Thyroid gland (tissue), 4 donors: ENCODE data around the gene HK3.

Experiments
- POLR2A ChIP-seq, 2 donors: fragments of 450-650 bp; IDR thresholded peaks; one replicate each; pipeline ENCODE4 v1.6.1; 2017; ENCODE audit warnings: antibody characterized with exemption in 2 of 2, mild to moderate bottlenecking in 2 of 2, moderate library complexity in 1 of 2
- TF ChIP-seq, protein P1 (sequence below), 6 experiments: fragments of 200-600 bp in 3 of 6; fragments of 450-650 bp in 3 of 6; sonication (generic) in 3 of 6; IDR thresholded peaks; one replicate each; pipeline ENCODE4 v1.5.1; 2016 to 2019; ENCODE audit warnings: antibody characterized with exemption in 6 of 6, mild to moderate bottlenecking in 2 of 6, inconsistent platforms in 1 of 6, moderate library complexity in 1 of 6

DNA sequence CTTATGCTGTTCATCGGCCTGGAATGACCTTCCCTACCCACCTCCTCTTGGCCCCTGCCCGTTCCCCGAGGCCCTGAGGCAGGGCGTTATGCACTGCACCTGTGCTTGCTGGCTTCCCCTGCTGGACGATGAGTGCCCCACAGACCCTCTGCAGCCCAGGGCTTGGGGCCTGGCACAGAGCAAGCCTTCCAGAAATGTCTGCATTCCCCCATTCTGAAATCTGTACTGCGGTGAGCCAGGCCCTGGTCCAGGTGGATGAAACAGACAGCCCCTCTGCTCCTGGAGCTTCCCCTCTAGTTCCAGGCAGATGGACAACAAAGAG, 53.8 kb downstream of the HK3 start:
- TF ChIP-seq, protein P1, sequence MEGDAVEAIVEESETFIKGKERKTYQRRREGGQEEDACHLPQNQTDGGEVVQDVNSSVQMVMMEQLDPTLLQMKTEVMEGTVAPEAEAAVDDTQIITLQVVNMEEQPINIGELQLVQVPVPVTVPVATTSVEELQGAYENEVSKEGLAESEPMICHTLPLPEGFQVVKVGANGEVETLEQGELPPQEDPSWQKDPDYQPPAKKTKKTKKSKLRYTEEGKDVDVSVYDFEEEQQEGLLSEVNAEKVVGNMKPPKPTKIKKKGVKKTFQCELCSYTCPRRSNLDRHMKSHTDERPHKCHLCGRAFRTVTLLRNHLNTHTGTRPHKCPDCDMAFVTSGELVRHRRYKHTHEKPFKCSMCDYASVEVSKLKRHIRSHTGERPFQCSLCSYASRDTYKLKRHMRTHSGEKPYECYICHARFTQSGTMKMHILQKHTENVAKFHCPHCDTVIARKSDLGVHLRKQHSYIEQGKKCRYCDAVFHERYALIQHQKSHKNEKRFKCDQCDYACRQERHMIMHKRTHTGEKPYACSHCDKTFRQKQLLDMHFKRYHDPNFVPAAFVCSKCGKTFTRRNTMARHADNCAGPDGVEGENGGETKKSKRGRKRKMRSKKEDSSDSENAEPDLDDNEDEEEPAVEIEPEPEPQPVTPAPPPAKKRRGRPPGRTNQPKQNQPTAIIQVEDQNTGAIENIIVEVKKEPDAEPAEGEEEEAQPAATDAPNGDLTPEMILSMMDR (IDR thresholded peaks at IDR 0.05): no peak
- no peak for TF ChIP-seq POLR2A (IDR thresholded peaks at IDR 0.05)
